H9 (cell line): ENCODE results near the gene ZDHHC1. TPM values are rescaled to one million over a fixed set of nuclear protein-coding genes. Genes with fewer than 3 reads are reported as not detected.

ENCODE experiments used
- DNase-seq: peaks from one replicate; pipeline ENCODE4 v3.0.0-alpha.2; 2017
- H2AFZ ChIP-seq: one replicate; pipeline ENCODE4 v1.6.1; 2013; ENCODE audit warnings: mild to moderate bottlenecking, low read length, control low read depth, moderate library complexity
- H2AK5ac ChIP-seq: 2 replicates; pipeline ENCODE4 v1.6.1; 2013; ENCODE audit warnings: low read length, control low read depth, mixed read lengths; ENCODE audit not compliant: insufficient read length
- H2BK120ac ChIP-seq: one replicate; pipeline ENCODE4 v1.6.1; 2013; ENCODE audit warnings: low read depth, mild to moderate bottlenecking, low read length, control low read depth, inconsistent platforms; ENCODE audit not compliant: poor library complexity, severe bottlenecking
- H2BK12ac ChIP-seq: 2 replicates; pipeline ENCODE4 v1.6.1; 2013; ENCODE audit warnings: low read length, control low read depth, mixed read lengths, low read depth; ENCODE audit not compliant: insufficient read length
- H2BK15ac ChIP-seq: 2 replicates; pipeline ENCODE4 v1.6.1; 2013; ENCODE audit warnings: low read depth, low read length, control low read depth
- H2BK20ac ChIP-seq: one replicate; pipeline ENCODE4 v1.6.1; 2013; ENCODE audit warnings: low read depth, mild to moderate bottlenecking, low read length, control low read depth, inconsistent platforms; ENCODE audit not compliant: poor library complexity, severe bottlenecking
- H2BK5ac ChIP-seq: 2 replicates; pipeline ENCODE4 v1.6.1; 2013; ENCODE audit warnings: low read length, control low read depth, mixed read lengths; ENCODE audit not compliant: insufficient read length
- H3K14ac ChIP-seq: 2 replicates; pipeline ENCODE4 v1.6.1; 2013; ENCODE audit warnings: low read length, control low read depth; ENCODE audit not compliant: insufficient read depth
- H3K18ac ChIP-seq: 2 replicates; pipeline ENCODE4 v1.6.1; 2013; ENCODE audit warnings: low read depth, mild to moderate bottlenecking, mixed read lengths, low read length, control low read depth; ENCODE audit not compliant: insufficient read length
- H3K23ac ChIP-seq: 2 replicates; pipeline ENCODE4 v1.6.1; 2013; ENCODE audit warnings: low read length, control low read depth, mixed read lengths, low read depth; ENCODE audit not compliant: insufficient read length
- H3K23me2 ChIP-seq: 2 replicates; pipeline ENCODE4 v1.6.1; 2013; ENCODE audit warnings: low read depth, mild to moderate bottlenecking, mixed read lengths, low read length, control low read depth; ENCODE audit not compliant: insufficient read length, poor library complexity, severe bottlenecking
- H3K27ac ChIP-seq: 2 replicates; pipeline ENCODE4 v1.5.1; 2013; ENCODE audit warnings: low read length, control low read depth, mixed read lengths, low read depth; ENCODE audit not compliant: insufficient read length
- H3K27me3 ChIP-seq: 2 replicates; pipeline ENCODE4 v1.6.1; 2013; ENCODE audit warnings: low read length, control low read depth, inconsistent platforms; ENCODE audit not compliant: insufficient read depth
- H3K4ac ChIP-seq: 2 replicates; pipeline ENCODE4 v1.6.1; 2013; ENCODE audit warnings: low read depth, mild to moderate bottlenecking, control low read depth, inconsistent platforms, low read length, moderate library complexity
- H3K4me1 ChIP-seq: 2 replicates; pipeline ENCODE4 v1.6.1; 2013; ENCODE audit warnings: low read length, control low read depth, inconsistent platforms; ENCODE audit not compliant: insufficient read depth
- H3K4me2 ChIP-seq: 2 replicates; pipeline ENCODE4 v1.6.1; 2013; ENCODE audit warnings: low read length, control low read depth, mixed read lengths; ENCODE audit not compliant: insufficient read length, insufficient read depth
- H3K56ac ChIP-seq: 2 replicates; pipeline ENCODE4 v1.6.1; 2013; ENCODE audit warnings: low read depth, mild to moderate bottlenecking, mixed read lengths, low read length, control low read depth; ENCODE audit not compliant: insufficient read length
- H3K79me1 ChIP-seq: 2 replicates; pipeline ENCODE4 v1.6.1; 2013; ENCODE audit warnings: low read depth, mild to moderate bottlenecking, moderate library complexity, low read length, control low read depth, inconsistent platforms; ENCODE audit not compliant: insufficient read depth, poor library complexity, severe bottlenecking
- H3K79me2 ChIP-seq: 2 replicates; pipeline ENCODE4 v1.6.1; 2013; ENCODE audit warnings: low read length, control low read depth, inconsistent platforms; ENCODE audit not compliant: insufficient read depth
- H3K9ac ChIP-seq: 2 replicates; pipeline ENCODE4 v1.6.1; 2013; ENCODE audit warnings: low read length, control low read depth, mixed read lengths; ENCODE audit not compliant: insufficient read length; ENCODE audit errors: extremely low read depth
- H3K9me3 ChIP-seq: one replicate; pipeline ENCODE4 v1.6.1; 2013; ENCODE audit warnings: low read depth, low read length, inconsistent platforms; ENCODE audit not compliant: control insufficient read depth
- H3T11ph ChIP-seq: one replicate; pipeline ENCODE4 v1.6.1; 2013; ENCODE audit warnings: mild to moderate bottlenecking, low read length, control low read depth, inconsistent platforms
- H4K20me1 ChIP-seq: one replicate; pipeline ENCODE4 v1.6.1; 2013; ENCODE audit not compliant: control insufficient read depth, insufficient read length, insufficient read depth
- H4K5ac ChIP-seq: 2 replicates; pipeline ENCODE4 v1.6.1; 2013; ENCODE audit warnings: low read depth, mild to moderate bottlenecking, mixed read lengths, low read length, control low read depth; ENCODE audit not compliant: insufficient read length
- H4K8ac ChIP-seq: replicated peaks from 2 replicates; pipeline ENCODE4 v1.6.1; 2013; ENCODE audit warnings: low read length, control low read depth, mixed read lengths, low read depth; ENCODE audit not compliant: insufficient read length
- H4K91ac ChIP-seq: 2 replicates; pipeline ENCODE4 v1.6.1; 2013; ENCODE audit warnings: low read depth, mild to moderate bottlenecking, moderate library complexity, mixed read lengths, low read length, control low read depth; ENCODE audit not compliant: insufficient read length
- H3K27ac Mint-ChIP-seq, 3 experiments: 2 replicates in 2 of 3; 3 replicates in 1 of 3; pipeline ENCODE4 v1.8.0; 2020 to 2021; ENCODE audit warnings: mixed read lengths in 3 of 3, mild to moderate bottlenecking in 1 of 3, moderate library complexity in 1 of 3
- H3K27me3 Mint-ChIP-seq: 2 replicates; pipeline ENCODE4 v1.8.0; 2021; ENCODE audit warnings: low read depth, mild to moderate bottlenecking, moderate library complexity, mixed read lengths
- H3K36me3 Mint-ChIP-seq, 3 experiments: 2 replicates in 2 of 3; 3 replicates in 1 of 3; pipeline ENCODE4 v1.8.0; 2020 to 2021; ENCODE audit warnings: low read depth in 3 of 3, mixed read lengths in 3 of 3; ENCODE audit not compliant: insufficient read depth in 1 of 3
- H3K4me1 Mint-ChIP-seq, 2 experiments: 2 replicates each; pipeline ENCODE4 v1.8.0; 2020; ENCODE audit warnings: mixed read lengths in 2 of 2
- H3K4me3 Mint-ChIP-seq, 2 experiments: 2 replicates in 1 of 2; 3 replicates in 1 of 2; pipeline ENCODE4 v1.8.0; 2020 to 2021; ENCODE audit warnings: mild to moderate bottlenecking in 2 of 2, mixed read lengths in 2 of 2, moderate library complexity in 1 of 2
- H3K9me3 Mint-ChIP-seq, 2 experiments: 2 replicates in 1 of 2; 3 replicates in 1 of 2; pipeline ENCODE4 v1.8.0; 2020; ENCODE audit warnings: mild to moderate bottlenecking in 2 of 2, mixed read lengths in 2 of 2, moderate library complexity in 1 of 2
- CTCF ChIP-seq: fragments of 200-600 bp; sonication (generic); conservative IDR thresholded peaks from 3 replicates; pipeline ENCODE4 v1.8.0; 2021; ENCODE audit warnings: antibody characterized with exemption, mild to moderate bottlenecking
- WGBS: extraction: QIAGEN DNeasy Blood & Tissue Kit; methylation state at CpG from one replicate; pipeline ENCODE4 v1.1.7; 2013; ENCODE audit warnings: missing lambda C conversion rate, low lambda C conversion rate, mixed read lengths; ENCODE audit not compliant: insufficient read length; ENCODE audit errors: extremely low coverage; 5-methylcytosine and 5-hydroxymethylcytosine counted together
- total RNA-seq: library from RNA; stranded (reverse); gene quantifications from 2 replicates; pipeline ENCODE4 v1.2.1, GENCODE V29; 2021

The ZDHHC1 gene
- total RNA-seq, 1 experiment from 2014 or later, result 3.7 TPM

GRCh38 chr16:67438098-67438791, 22.0 kb upstream of the ZDHHC1 start:
- H2AK5ac ChIP-seq, result no peak overlapping the region
- no peaks in the 10 kb centered on the region for H3K79me1 ChIP-seq
- Mint-ChIP-seq H3K4me3 (no peak overlapping the region; a peak in 1 of 5 replicates), H3K27ac (no peak overlapping the region; a peak in 3 of 7 replicates), H3K27me3 (no peaks in the 10 kb centered on the region; the same call in 1 of the 2 replicates), H3K9me3 (no peaks in the 10 kb centered on the region), H3K4me1 (peaks cover 17 to 18% of the 10 kb centered on the region in 2 experiments), H3K36me3 (peaks cover 10 to 34% (median 22%) of the 10 kb centered on the region in 3 experiments)
- H2AFZ ChIP-seq, result no peak overlapping the region
- no peak overlapping the region for H2BK15ac ChIP-seq
- no peaks in the 10 kb centered on the region for H3K27me3 ChIP-seq
- no peak overlapping the region for H3K9ac ChIP-seq
- H2BK12ac ChIP-seq, result no peak overlapping the region
- H2BK5ac ChIP-seq, result no peak overlapping the region
- no peak for DNase-seq
- H3K4ac ChIP-seq, result no peak overlapping the region
- H3K9me3 ChIP-seq, result no peaks in the 10 kb centered on the region
- H3K23me2 ChIP-seq, result no peaks in the 10 kb centered on the region
- no peaks in the 10 kb centered on the region; the same call in 1 of the 2 replicates for H3K4me1 ChIP-seq
- H3K79me2 ChIP-seq, result no peaks in the 10 kb centered on the region; the same call in 1 of the 2 replicates
- no peak for TF ChIP-seq CTCF
- no CpG with 5 or more reads among the region's 20 CpGs for WGBS
- no peaks in the 10 kb centered on the region for H4K20me1 ChIP-seq
- no peak overlapping the region for H2BK120ac ChIP-seq
- no peak overlapping the region for H2BK20ac ChIP-seq
- no peak overlapping the region for H3K14ac ChIP-seq
- H4K8ac ChIP-seq, result no peak overlapping the region
- no peak overlapping the region for H4K91ac ChIP-seq
- H3K23ac ChIP-seq, result no peak overlapping the region
- H3T11ph ChIP-seq, result no peak overlapping the region
- no peak overlapping the region for H3K18ac ChIP-seq
- no peak overlapping the region for H3K4me2 ChIP-seq
- H3K56ac ChIP-seq, result no peak overlapping the region
- H3K27ac ChIP-seq, result no peak overlapping the region
- no peak overlapping the region for H4K5ac ChIP-seq
